Umbilical cord (tissue), 2 donors: ENCODE measurements around the gene JMJD7. TPM values are rescaled to one million over a fixed set of nuclear protein-coding genes. Genes with fewer than 3 reads are reported as not detected.
"Not testable (repeated sequence)": the region's sequence is repeated elsewhere in the genome, so short reads cannot be mapped to it uniquely, and the experiment has no call there.

ENCODE experiments used
- DNase-seq: peaks from one replicate; pipeline ENCODE4 v3.0.0-alpha.2; 2015; ENCODE audit warnings: low spot score
- total RNA-seq: library from RNA; depleted of rRNA; stranded (reverse); fragments of >200 nt; gene quantifications from one replicate; pipeline ENCODE4 v1.2.3, GENCODE V29; 2014; ENCODE audit warnings: low replicate concordance; ENCODE audit not compliant: insufficient read depth

The JMJD7 gene
- total RNA-seq, 1 donor from 2014 or later, result not detected

- no peak for DNase-seq
Observed at GRCh38 chr15:41821831-41822230, 6.1 kb upstream of the JMJD7 start.

- DNase-seq, result no peak
Observed at GRCh38 chr15:41822471-41822870, 5.4 kb upstream of the JMJD7 start.

GRCh38 chr15:41822957-41823356 lies 4.9 kb upstream of the JMJD7 start:
- no peak for DNase-seq

GRCh38 chr15:41823502-41823901 lies 4.4 kb upstream of the JMJD7 start:
- DNase-seq, result no peak

- DNase-seq, result no peak
Observed at GRCh38 chr15:41824062-41824745, 3.7 kb upstream of the JMJD7 start.

- no peak for DNase-seq
Observed at GRCh38 chr15:41825145-41825544, 2.7 kb upstream of the JMJD7 start.

- no peak for DNase-seq
Observed at GRCh38 chr15:41825572-41826535, 2.0 kb upstream of the JMJD7 start.

GRCh38 chr15:41827290-41827879 lies 507 bp upstream of the JMJD7 start:
- DNase-seq, result no peak

- DNase-seq, result no peak
Observed at GRCh38 chr15:41828807-41829141, 882 bp downstream of the JMJD7 start.

- no peak for DNase-seq
Observed at GRCh38 chr15:41829959-41830646, 2.2 kb downstream of the JMJD7 start.

GRCh38 chr15:41831291-41831690 lies 3.4 kb downstream of the JMJD7 start:
- DNase-seq, result not testable (repeated sequence)

GRCh38 chr15:41832208-41832607 lies 4.3 kb downstream of the JMJD7 start:
- no peak for DNase-seq

- peak; percentile 73 for DNase-seq
Observed at GRCh38 chr15:41832875-41833274, 5.0 kb downstream of the JMJD7 start.

GRCh38 chr15:41834096-41834495 lies 6.2 kb downstream of the JMJD7 start:
- no peak for DNase-seq

GRCh38 chr15:41836073-41836472 lies 8.2 kb downstream of the JMJD7 start:
- no peak for DNase-seq

GRCh38 chr15:41836713-41837454 lies 9.0 kb downstream of the JMJD7 start:
- no peak for DNase-seq

GRCh38 chr15:41838400-41838897 lies 10.6 kb downstream of the JMJD7 start, which contains the start of gene PLA2G4B:
TSS of gene PLA2G4B (plus strand) at chr15:41838847. CDS start at chr15:41838914, 67 bp downstream.
- no peak for DNase-seq

GRCh38 chr15:41839781-41840491 lies 12.0 kb downstream of the JMJD7 start:
- no peak for DNase-seq

- no peak for DNase-seq
Observed at GRCh38 chr15:41840673-41841072, 12.8 kb downstream of the JMJD7 start.

GRCh38 chr15:41841131-41841530 lies 13.2 kb downstream of the JMJD7 start:
- DNase-seq, result no peak
